Measurements from ENCODE around the gene TTLL11.
A peak's percentile ranks its signal among the peaks of the same experiment; 100 is the strongest.
"Not testable (repeated sequence)": the region's sequence is repeated elsewhere in the genome, so short reads cannot be mapped to it uniquely, and the experiment has no call there.

TTLL11 gene

DNA sequence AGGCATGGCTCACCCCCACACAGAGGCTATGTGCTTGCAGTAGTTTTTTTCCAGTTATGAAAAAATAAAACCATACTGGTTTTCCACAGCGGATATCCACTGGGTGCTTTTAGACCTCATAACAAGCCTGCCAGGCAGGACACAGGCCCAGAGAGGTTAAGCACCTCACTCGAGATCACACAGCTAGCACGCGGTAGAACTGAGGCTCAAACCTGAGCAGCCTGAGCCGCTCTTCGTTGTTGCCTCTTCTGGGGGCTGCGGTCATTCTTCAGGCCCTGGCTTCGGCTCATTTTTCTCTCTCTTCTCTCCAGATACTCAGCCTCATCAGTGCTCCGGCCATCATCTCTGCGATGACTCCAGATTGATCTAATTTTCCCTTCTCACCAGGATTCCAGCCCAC lies 196.0 kb downstream of the TTLL11 start:
- H3K4me1 ChIP-seq (ENCODE audit: control insufficient read depth, insufficient read depth, low read length), result peaks cover 16% of the 10 kb centered on the region
- no peak overlapping the region for H3K9ac ChIP-seq (ENCODE audit: low read depth, low read length)
- no peaks in the 10 kb centered on the region for H3K9me3 ChIP-seq (replicated peaks; ENCODE audit: low read length)
- no peak overlapping the region for H3K4me3 ChIP-seq (ENCODE audit: low read length)
- H3K27me3 ChIP-seq (ENCODE audit: control insufficient read depth, insufficient read depth, low read length), result no peaks in the 10 kb centered on the region
- no peak overlapping the region for H3K4me2 ChIP-seq (ENCODE audit: low read length)
- peaks cover 12% of the 10 kb centered on the region for H3K36me3 ChIP-seq (ENCODE audit: insufficient read depth, low read length)

DNA sequence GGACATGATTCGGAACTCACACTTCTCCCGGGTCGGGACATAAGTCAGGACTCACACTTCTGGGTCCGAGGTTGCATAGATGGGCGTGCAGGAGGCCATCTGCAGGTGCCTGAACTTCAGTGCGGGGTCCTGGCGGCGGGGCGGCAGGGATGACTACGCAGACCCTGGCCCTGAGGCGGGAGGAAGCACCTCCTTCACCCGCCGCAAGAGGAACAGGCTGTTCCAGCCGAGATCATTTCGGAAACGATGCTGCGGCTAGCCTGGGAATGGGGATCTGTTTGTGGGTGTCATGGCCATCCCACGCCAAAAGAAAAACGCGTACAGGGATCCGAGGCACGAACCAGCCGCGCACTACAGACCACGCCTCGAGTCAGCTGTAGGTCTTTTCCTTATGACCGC lies 196.6 kb downstream of the TTLL11 start:
- Histone ChIP-seq H3K36me3 (ENCODE audit: insufficient read depth, low read length) (peaks cover 12% of the 10 kb centered on the region), H3K9ac (ENCODE audit: low read depth, low read length) (no peak overlapping the region), H3K4me2 (ENCODE audit: low read length) (no peak overlapping the region), H3K9me3 (replicated peaks; ENCODE audit: low read length) (no peaks in the 10 kb centered on the region), H3K4me3 (ENCODE audit: low read length) (no peak overlapping the region), H3K4me1 (ENCODE audit: control insufficient read depth, insufficient read depth, low read length) (peaks cover 16% of the 10 kb centered on the region), H3K27me3 (ENCODE audit: control insufficient read depth, insufficient read depth, low read length) (no peaks in the 10 kb centered on the region)

DNA sequence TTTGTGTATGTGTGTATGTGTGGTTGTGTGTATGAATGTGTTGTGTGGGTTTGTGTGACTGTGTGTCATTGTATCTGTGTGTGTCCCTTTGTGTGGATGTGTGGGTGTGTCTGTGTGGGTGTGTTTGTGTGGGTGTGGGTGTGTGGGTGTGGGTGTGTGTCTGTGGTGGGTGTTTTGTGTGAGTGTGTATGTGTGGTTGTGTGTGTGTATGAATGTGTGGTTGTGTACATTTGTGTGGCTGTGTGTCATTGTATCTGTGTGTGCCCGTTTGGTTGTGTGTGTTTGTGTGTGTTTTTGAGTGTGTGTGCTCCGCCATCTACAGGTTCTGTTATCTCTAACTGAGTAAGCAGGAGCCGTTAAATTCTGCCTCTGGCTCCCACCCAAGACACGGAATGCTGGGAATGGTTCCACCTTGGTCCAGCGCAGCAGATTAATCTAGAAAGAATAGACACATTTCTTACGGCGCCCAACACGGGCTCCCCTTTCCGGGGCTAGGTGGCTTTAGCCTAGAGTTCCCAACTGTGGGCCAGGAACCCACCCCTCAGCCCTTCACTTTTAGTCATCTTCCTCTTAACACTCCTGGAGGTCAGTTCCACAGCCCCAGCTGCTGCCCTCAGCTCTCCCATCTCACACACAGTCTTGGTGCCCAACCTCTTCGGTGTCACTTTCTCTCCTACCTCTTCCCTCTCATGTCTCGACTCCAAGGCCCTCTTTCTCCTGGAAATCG lies 197.1 kb downstream of the TTLL11 start:
- Histone ChIP-seq H3K9ac (ENCODE audit: low read depth, low read length) (no peak overlapping the region), H3K4me3 (ENCODE audit: low read length) (no peak overlapping the region), H3K4me2 (ENCODE audit: low read length) (no peak overlapping the region), H3K4me1 (ENCODE audit: control insufficient read depth, insufficient read depth, low read length) (peaks cover 16% of the 10 kb centered on the region), H3K36me3 (ENCODE audit: insufficient read depth, low read length) (peaks cover 12% of the 10 kb centered on the region), H3K9me3 (replicated peaks; ENCODE audit: low read length) (no peaks in the 10 kb centered on the region), H3K27me3 (ENCODE audit: control insufficient read depth, insufficient read depth, low read length) (no peaks in the 10 kb centered on the region)

DNA sequence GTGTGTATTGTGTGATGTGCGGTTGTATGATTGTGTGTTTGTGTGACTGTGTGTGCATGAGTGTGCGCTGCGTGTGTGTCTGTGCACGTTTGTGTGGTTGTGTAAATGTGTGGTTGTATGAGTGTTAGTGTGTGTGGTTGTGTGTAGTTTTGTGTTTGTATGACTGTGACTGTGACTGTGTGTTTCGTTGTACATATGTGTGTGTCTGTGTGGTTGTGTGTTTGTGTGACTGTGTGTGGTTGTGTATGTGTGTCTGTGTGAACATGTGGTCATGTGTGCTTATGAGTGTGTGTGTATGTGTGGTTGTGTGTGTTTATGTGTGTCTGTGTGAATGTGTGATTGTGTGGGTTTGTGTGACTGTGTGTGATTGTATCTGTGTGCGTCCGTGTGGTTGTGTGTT lies 197.8 kb downstream of the TTLL11 start:
- Histone ChIP-seq H3K4me1 (ENCODE audit: control insufficient read depth, insufficient read depth, low read length) (peaks cover 17% of the 10 kb centered on the region), H3K4me2 (ENCODE audit: low read length) (no peak overlapping the region), H3K27me3 (ENCODE audit: control insufficient read depth, insufficient read depth, low read length) (no peaks in the 10 kb centered on the region), H3K4me3 (ENCODE audit: low read length) (no peak overlapping the region), H3K36me3 (ENCODE audit: insufficient read depth, low read length) (peaks cover 12% of the 10 kb centered on the region), H3K9ac (ENCODE audit: low read depth, low read length) (no peak overlapping the region), H3K9me3 (replicated peaks; ENCODE audit: low read length) (no peaks in the 10 kb centered on the region)

DNA sequence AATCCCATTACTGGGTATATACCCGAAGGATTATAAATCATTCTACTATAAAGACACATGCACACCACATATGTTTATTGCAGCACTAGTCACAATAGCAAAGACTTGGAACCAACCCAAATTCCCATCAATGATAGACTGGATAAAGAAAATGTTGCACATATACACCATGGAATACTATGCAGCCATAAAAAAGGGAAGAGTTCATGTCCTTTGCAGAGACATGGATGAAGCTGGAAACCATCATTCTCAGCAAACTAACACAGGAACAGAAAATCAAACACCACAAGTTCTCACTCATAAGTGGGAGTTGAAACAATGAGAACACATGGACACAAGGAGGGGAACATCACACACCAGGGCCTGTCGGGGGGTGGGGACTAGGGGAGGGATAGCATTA lies 198.7 kb downstream of the TTLL11 start:
- peaks cover 12% of the 10 kb centered on the region for H3K36me3 ChIP-seq (ENCODE audit: insufficient read depth, low read length)
- not testable (repeated sequence) for H3K9ac ChIP-seq (ENCODE audit: low read depth, low read length); H3K4me2 ChIP-seq (ENCODE audit: low read length); H3K4me3 ChIP-seq (ENCODE audit: low read length); H3K9me3 ChIP-seq (replicated peaks; ENCODE audit: low read length); H3K27me3 ChIP-seq (ENCODE audit: control insufficient read depth, insufficient read depth, low read length)
- H3K4me1 ChIP-seq (ENCODE audit: control insufficient read depth, insufficient read depth, low read length), result peaks cover 23% of the 10 kb centered on the region

DNA sequence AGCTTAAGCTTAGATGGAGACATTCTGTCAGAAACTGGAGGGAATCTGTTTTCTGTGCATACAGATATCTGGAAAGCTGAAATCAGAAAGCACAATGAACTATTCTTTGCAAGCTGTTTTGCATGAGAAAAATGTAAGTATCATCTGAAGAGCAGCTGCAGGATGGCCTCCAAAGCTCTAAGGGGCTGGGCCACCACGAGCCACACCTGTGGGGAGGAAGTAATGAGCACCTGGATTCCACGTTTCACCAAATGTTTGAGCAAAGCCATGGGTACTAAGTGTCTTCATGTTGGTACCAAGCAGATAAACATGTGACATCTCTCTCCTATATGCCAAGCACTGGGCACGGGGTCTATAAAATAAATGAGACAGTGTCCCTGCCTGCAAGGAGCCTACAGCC lies 199.3 kb downstream of the TTLL11 start:
- H3K9ac ChIP-seq (ENCODE audit: low read depth, low read length), result no peak overlapping the region
- no peak overlapping the region for H3K4me3 ChIP-seq (ENCODE audit: low read length)
- no peaks in the 10 kb centered on the region for H3K27me3 ChIP-seq (ENCODE audit: control insufficient read depth, insufficient read depth, low read length)
- no peaks in the 10 kb centered on the region for H3K9me3 ChIP-seq (replicated peaks; ENCODE audit: low read length)
- no peak overlapping the region for H3K4me2 ChIP-seq (ENCODE audit: low read length)
- H3K4me1 ChIP-seq (ENCODE audit: control insufficient read depth, insufficient read depth, low read length), result peaks cover 27% of the 10 kb centered on the region
- peaks cover 12% of the 10 kb centered on the region for H3K36me3 ChIP-seq (ENCODE audit: insufficient read depth, low read length)

DNA sequence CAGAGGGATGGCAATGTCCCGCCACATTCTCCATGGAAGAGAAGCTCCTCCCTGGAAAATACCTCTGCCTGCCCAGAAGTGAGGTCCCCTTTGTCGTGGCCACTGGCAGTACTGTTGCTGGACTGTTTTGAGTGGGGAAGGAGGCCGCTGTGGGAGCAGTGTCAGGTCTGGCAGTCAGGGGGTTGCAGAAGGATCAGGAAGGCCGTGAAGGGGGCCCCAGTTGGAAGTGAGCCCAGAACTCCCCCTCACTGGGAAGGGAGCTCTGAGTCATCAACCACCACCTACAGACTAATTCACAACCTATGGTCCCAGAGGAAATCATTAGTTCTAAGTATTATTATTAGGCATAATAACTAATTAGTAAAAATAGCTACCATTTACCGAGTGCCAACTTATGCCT lies 200.4 kb downstream of the TTLL11 start:
- Histone ChIP-seq H3K4me2 (ENCODE audit: low read length) (no peak overlapping the region), H3K4me1 (ENCODE audit: control insufficient read depth, insufficient read depth, low read length) (peaks cover 29% of the 10 kb centered on the region), H3K9ac (ENCODE audit: low read depth, low read length) (no peak overlapping the region), H3K9me3 (replicated peaks; ENCODE audit: low read length) (no peaks in the 10 kb centered on the region), H3K4me3 (ENCODE audit: low read length) (no peak overlapping the region), H3K36me3 (ENCODE audit: insufficient read depth, low read length) (peaks cover 12% of the 10 kb centered on the region), H3K27me3 (ENCODE audit: control insufficient read depth, insufficient read depth, low read length) (no peaks in the 10 kb centered on the region)

DNA sequence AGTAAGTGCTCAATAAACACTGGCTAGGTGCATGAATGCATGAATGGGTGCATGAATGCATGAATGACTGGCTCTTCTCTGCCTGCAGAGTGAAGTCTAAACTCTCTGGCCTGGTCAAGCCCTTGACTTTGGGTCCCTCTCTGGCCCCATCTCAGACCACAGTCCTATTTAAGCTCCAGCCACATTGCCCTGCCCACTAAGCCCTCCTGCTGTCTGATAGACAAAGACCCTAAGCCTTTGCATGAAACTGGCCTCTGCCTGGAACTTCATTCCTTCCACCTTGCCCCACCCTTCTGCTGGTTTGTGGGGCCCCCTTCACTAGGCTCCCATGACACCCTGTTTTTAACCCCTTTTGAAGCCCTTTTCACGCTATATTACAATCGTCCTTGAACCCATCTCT lies 202.4 kb downstream of the TTLL11 start:
- Histone ChIP-seq H3K27me3 (ENCODE audit: control insufficient read depth, insufficient read depth, low read length) (no peaks in the 10 kb centered on the region), H3K4me3 (ENCODE audit: low read length) (no peak overlapping the region), H3K9me3 (replicated peaks; ENCODE audit: low read length) (no peaks in the 10 kb centered on the region), H3K4me2 (ENCODE audit: low read length) (no peak overlapping the region), H3K4me1 (ENCODE audit: control insufficient read depth, insufficient read depth, low read length) (peaks cover 44% of the 10 kb centered on the region), H3K36me3 (ENCODE audit: insufficient read depth, low read length) (peaks cover 7% of the 10 kb centered on the region), H3K9ac (ENCODE audit: low read depth, low read length) (no peak overlapping the region)

DNA sequence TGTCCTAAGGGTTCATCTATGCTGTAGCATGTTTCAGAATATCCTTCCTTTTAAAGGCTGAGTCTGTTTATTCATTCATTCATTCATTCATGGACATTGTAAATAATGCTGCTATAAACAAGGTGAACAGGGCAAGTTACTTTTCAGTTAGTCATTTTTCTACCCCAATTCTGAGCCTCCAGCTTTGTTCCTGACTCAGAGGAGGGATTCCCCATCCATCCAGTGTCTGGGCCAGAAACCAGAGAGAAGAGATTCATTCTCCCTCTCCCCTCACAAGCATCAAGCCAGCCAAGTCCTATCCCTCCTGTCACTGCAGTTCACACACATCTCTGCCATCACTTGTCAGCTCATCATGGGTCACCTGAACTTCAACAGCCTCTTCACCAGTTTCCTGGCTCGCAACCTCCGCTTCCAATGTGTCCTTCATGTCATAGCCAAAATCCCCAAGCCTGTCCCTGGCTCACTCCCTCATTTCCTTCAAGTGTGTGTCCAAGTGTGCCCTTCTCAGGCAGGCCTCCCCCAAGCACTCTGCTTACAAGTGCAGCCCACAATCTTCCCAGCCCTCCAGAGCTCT lies 203.0 kb downstream of the TTLL11 start:
- Histone ChIP-seq H3K4me1 (ENCODE audit: control insufficient read depth, insufficient read depth, low read length) (peaks cover 44% of the 10 kb centered on the region), H3K36me3 (ENCODE audit: insufficient read depth, low read length) (peaks cover under 1% of the 10 kb centered on the region), H3K4me2 (ENCODE audit: low read length) (no peak overlapping the region), H3K4me3 (ENCODE audit: low read length) (no peak overlapping the region), H3K9me3 (replicated peaks; ENCODE audit: low read length) (no peaks in the 10 kb centered on the region), H3K27me3 (ENCODE audit: control insufficient read depth, insufficient read depth, low read length) (no peaks in the 10 kb centered on the region), H3K9ac (ENCODE audit: low read depth, low read length) (no peak overlapping the region)

DNA sequence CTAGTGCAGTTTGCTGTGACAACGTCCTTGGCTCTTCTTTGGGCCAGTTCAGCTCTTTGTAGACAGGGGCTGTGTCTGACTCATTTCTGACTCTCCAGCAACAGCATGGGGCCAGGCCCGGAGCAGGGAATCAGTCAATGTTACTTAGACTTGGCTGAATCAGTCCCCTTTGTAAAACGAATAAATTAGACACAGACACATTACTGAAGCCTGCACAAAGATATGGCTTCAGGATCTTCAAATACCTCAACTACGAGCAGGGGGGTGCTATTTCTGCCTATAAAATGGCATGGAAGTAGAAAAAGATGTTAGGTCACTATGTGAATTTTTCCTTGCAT lies 204.7 kb downstream of the TTLL11 start:
- peaks cover 55% of the 10 kb centered on the region for H3K4me1 ChIP-seq (ENCODE audit: control insufficient read depth, insufficient read depth, low read length)
- H3K36me3 ChIP-seq (ENCODE audit: insufficient read depth, low read length), result no peaks in the 10 kb centered on the region

DNA sequence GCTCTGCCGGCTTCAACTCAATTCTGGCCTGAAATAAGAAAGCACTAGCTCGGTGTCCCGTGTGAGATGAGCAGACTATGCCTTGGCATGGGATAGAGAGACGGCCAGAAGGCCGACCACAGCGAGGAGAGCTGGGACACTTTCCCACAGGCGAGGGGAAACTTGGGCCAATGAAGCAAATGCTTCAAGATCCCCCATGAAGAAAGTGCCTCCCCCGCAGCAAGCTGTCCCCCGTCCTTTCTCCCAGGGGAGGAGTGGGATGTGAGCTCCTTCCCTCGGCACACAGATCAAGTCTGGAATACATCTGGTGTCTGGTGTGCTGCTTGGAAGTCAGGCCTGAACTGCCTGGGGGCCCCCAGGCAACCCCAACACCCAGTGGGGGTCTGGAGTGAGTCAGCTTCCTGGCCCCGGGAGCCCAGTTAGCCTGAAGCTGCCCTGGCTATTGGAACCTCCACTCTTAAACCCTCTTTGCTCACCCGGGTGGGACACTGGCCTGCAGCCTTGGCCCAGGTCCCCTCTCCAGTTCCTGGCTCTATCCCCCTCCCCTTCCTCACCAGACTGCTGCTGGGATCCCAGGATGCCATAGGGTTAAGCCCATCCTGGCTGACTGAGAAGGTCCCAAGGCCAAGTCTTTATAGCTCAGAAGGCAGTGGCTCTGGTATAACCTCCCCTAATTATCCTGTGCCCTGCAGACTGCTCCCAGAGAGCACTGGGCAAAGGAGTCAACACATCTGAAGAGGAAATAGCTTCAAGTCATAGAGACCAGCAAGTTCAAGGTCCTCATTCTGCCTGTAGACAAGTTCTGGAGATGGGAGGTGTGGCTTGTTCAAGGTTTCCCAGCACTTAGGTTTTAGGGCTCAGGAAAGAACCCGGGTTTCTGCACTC lies 205.3 kb downstream of the TTLL11 start:
- Histone ChIP-seq H3K4me3 (ENCODE audit: low read length) (peak overlapping the region; percentile 30), H3K36me3 (ENCODE audit: insufficient read depth, low read length) (no peaks in the 10 kb centered on the region), H3K4me1 (ENCODE audit: control insufficient read depth, insufficient read depth, low read length) (peaks cover 52% of the 10 kb centered on the region), H3K9me3 (replicated peaks; ENCODE audit: low read length) (no peaks in the 10 kb centered on the region), H3K4me2 (ENCODE audit: low read length) (peak overlapping the region; percentile 51), H3K9ac (ENCODE audit: low read depth, low read length) (peak overlapping the region; percentile 29), H3K27me3 (ENCODE audit: control insufficient read depth, insufficient read depth, low read length) (no peaks in the 10 kb centered on the region)

More for the DNA sequence above, 204.7 kb downstream of the TTLL11 start:
- Histone ChIP-seq H3K27me3 (ENCODE audit: control insufficient read depth, insufficient read depth, low read length) (no peaks in the 10 kb centered on the region), H3K9me3 (replicated peaks; ENCODE audit: low read length) (no peaks in the 10 kb centered on the region), H3K4me2 (ENCODE audit: low read length) (peak overlapping the region; percentile 51), H3K9ac (ENCODE audit: low read depth, low read length) (no peak overlapping the region), H3K4me3 (ENCODE audit: low read length) (peak overlapping the region; percentile 30)
